ENCODE data around the gene CCDC33. TPM values are rescaled to one million over a fixed set of nuclear protein-coding genes. Genes with fewer than 3 reads are reported as not detected.

Gene CCDC33
- total and polyA plus RNA-seq, 2 donors (not counting 1 experiment from before 2014, with no cell fraction given) = not detected

GRCh38 chr15:74300057-74300795 is 64.1 kb downstream of the CCDC33 start:
- POLR2A ChIA-PET = no interaction called here
- Mint-ChIP-seq H3K27me3 (peaks cover 59% of the 10 kb centered on the region), H3K4me3 (no peak overlapping the region)

More at GRCh38 chr15:74300057-74300795, 64.1 kb downstream of the CCDC33 start:
- H3K27ac ChIP-seq (ENCODE audit: low read length in 2 of 2) = no peak overlapping the region
- H3K79me2 ChIP-seq (ENCODE audit: control insufficient read depth, insufficient read depth, low read length) = no peaks in the 10 kb centered on the region
- intact Hi-C loops (cut with micrococcal nuclease) = no loop called here
- H3K9ac ChIP-seq (ENCODE audit: low read length) = no peak overlapping the region
- H3K27me3 ChIP-seq (replicated peaks in 1 of 4; ENCODE audit: control extremely low read depth in 1 of 4, control insufficient read depth in 3 of 4, insufficient read depth in 4 of 4, low read length in 3 of 4) = peaks cover 0 to 25% (median 5%) of the 10 kb centered on the region in 4 experiments
- H3K9me3 ChIP-seq (ENCODE audit: control extremely low read depth in 1 of 3, control insufficient read depth in 2 of 3, insufficient read depth in 1 of 3, low read length in 2 of 3) = peaks cover 0 to 2% (median 0%) of the 10 kb centered on the region in 3 donors
- H3K4me2 ChIP-seq (replicated peaks; ENCODE audit: low read depth, low read length, poor library complexity, severe bottlenecking) = no peak overlapping the region
- H2AFZ ChIP-seq (ENCODE audit: insufficient read depth, low read depth, low read length, poor library complexity, severe bottlenecking) = no peak overlapping the region
- no peaks in the 10 kb centered on the region for H4K20me1 ChIP-seq (ENCODE audit: control insufficient read depth, insufficient read depth, low read length, poor library complexity, severe bottlenecking)
- TF ChIP-seq CTCF (IDR thresholded peaks at IDR 0.05) (no peak), EZH2 (IDR thresholded peaks at IDR 0.05; ENCODE audit: borderline replicate concordance, insufficient read depth, low read depth, low read length, poor library complexity, severe bottlenecking) (no peak)
- ATAC-seq (ENCODE audit: low read depth) = no peak
- H3K4me1 ChIP-seq (ENCODE audit: control insufficient read depth in 2 of 2, insufficient read depth in 2 of 2, low read length in 2 of 2) = no peaks in the 10 kb centered on the region
- 54% methylated on average over 22 of the region's 26 CpGs for WGBS (ENCODE audit: insufficient coverage)
- H3K9me3 Mint-ChIP-seq (ENCODE audit: insufficient read depth) = no peaks in the 10 kb centered on the region
- DNase-seq = no peak
- CTCF ChIA-PET = no interaction called here
- H3K27ac Mint-ChIP-seq = no peak overlapping the region
- no peaks in the 10 kb centered on the region for H3K36me3 ChIP-seq (replicated peaks in 1 of 2; ENCODE audit: control extremely low read depth in 1 of 2, control insufficient read depth in 1 of 2, extremely low read depth in 1 of 2, insufficient read depth in 2 of 2, low read length in 1 of 2)
- H3K4me1 Mint-ChIP-seq = no peaks in the 10 kb centered on the region
- H3K4me3 ChIP-seq (ENCODE audit: control extremely low read depth in 1 of 5, extremely low read depth in 1 of 5, insufficient read depth in 1 of 5, low read depth in 2 of 5, low read length in 4 of 5) = no peak overlapping the region
